Lung (tissue), 12 donors: ENCODE results near the gene TXNRD2. TPM values are rescaled to one million over a fixed set of nuclear protein-coding genes. Genes with fewer than 3 reads are reported as not detected.

Source experiments
- ATAC-seq: fragments of 200-7000 bp; cut with Tn5 transposase; one replicate; pipeline ENCODE4 v1.9.1; 2020; ENCODE audit warnings: moderate number of reproducible peaks; ENCODE audit not compliant: insufficient read depth, low FRiP score
- DNase-seq, 3 donors: peaks; one replicate each; pipeline ENCODE4 v3.0.0-alpha.2; 2013 to 2017
- H3K27ac ChIP-seq, 2 donors: one replicate each; pipeline ENCODE4 v1.5.1; 2013; ENCODE audit warnings: mild to moderate bottlenecking in 2 of 2, moderate library complexity in 2 of 2, control low read depth in 1 of 2, inconsistent platforms in 1 of 2, low read depth in 1 of 2, low read length in 1 of 2
- H3K27me3 ChIP-seq, 3 donors: one replicate each; pipeline ENCODE4 v1.5.1; 2013; ENCODE audit warnings: low read length in 2 of 3; ENCODE audit not compliant: control insufficient read depth in 3 of 3, insufficient read depth in 3 of 3
- H3K36me3 ChIP-seq, 4 donors: one replicate each; pipeline ENCODE4 v1.5.1; 2013; ENCODE audit warnings: low read length in 4 of 4, mild to moderate bottlenecking in 1 of 4, moderate library complexity in 1 of 4; ENCODE audit not compliant: control insufficient read depth in 4 of 4, insufficient read depth in 4 of 4
- H3K4me1 ChIP-seq, 5 donors: one replicate each; pipeline ENCODE4 v1.5.1; 2013; ENCODE audit warnings: low read length in 5 of 5, mild to moderate bottlenecking in 2 of 5, moderate library complexity in 1 of 5; ENCODE audit not compliant: control insufficient read depth in 5 of 5, insufficient read depth in 5 of 5
- H3K4me3 ChIP-seq: one replicate; pipeline ENCODE4 v1.5.1; 2013; ENCODE audit warnings: mild to moderate bottlenecking, control low read depth, moderate library complexity
- H3K9ac ChIP-seq, 2 donors: one replicate each; pipeline ENCODE4 v1.5.1; 2013; ENCODE audit warnings: low read length in 2 of 2, control low read depth in 1 of 2; ENCODE audit not compliant: insufficient read depth in 1 of 2
- H3K9me3 ChIP-seq, 4 donors: one replicate each; pipeline ENCODE4 v1.5.1; 2013; ENCODE audit warnings: low read length in 3 of 4, mild to moderate bottlenecking in 1 of 4, moderate library complexity in 1 of 4; ENCODE audit not compliant: control insufficient read depth in 4 of 4, insufficient read depth in 3 of 4
- CTCF ChIP-seq: IDR thresholded peaks from 2 replicates; pipeline ENCODE4 v1.5.1; 2012; ENCODE audit warnings: mild to moderate bottlenecking; ENCODE audit errors: control extremely low read depth, extremely low read depth
- WGBS, 2 donors: extraction: QIAGEN DNeasy Blood & Tissue Kit; methylation state at CpG; one replicate each; pipeline ENCODE4 v1.1.7; 2013; 5-methylcytosine and 5-hydroxymethylcytosine counted together
- polyA plus RNA-seq, 2 donors: library from polyadenylated mRNA; stranded (reverse); fragments of 200-250 nt; gene quantifications; one replicate each; pipeline ENCODE4 v1.2.1, GENCODE V29; 2013
- total RNA-seq, 2 donors: library from RNA; depleted of rRNA in 1 of 2; stranded (reverse); fragments of >200 nt in 1 of 2; gene quantifications; one replicate each; pipeline ENCODE4 v1.2.1, GENCODE V29; 2014 to 2021
- donor health status: control.
- donor health status: control.
- donor health status: Bipolar disorder and iron deficiency.
- donor health status: healthy.
- donor health status: DM: yes; HTN: yes; CAD: no.

Gene TXNRD2
- total and polyA plus RNA-seq, 4 donors, result 20.3 to 59.2 (median 32.2) TPM

GRCh38 chr22:19859861-19860510 is 81.6 kb downstream of the TXNRD2 start:
- H3K27ac ChIP-seq, result no peak overlapping the region
- H3K9me3 ChIP-seq, result no peaks in the 10 kb centered on the region
- H3K27me3 ChIP-seq, result no peaks in the 10 kb centered on the region
- 93% methylated on average over 8 of the region's 8 CpGs for WGBS, 2 donors
- ATAC-seq (no peak), DNase-seq (no peak)
- TF ChIP-seq CTCF, result no peak
- H3K4me1 ChIP-seq, result peaks cover 0 to 10% (median 3%) of the 10 kb centered on the region in 5 donors
- no peaks in the 10 kb centered on the region for H3K36me3 ChIP-seq
- no peak overlapping the region for H3K4me3 ChIP-seq
- no peak overlapping the region for H3K9ac ChIP-seq

- DNase-seq (no peak), ATAC-seq (no peak)
- Histone ChIP-seq H3K4me1 (peaks cover 0 to 26% (median 6%) of the 10 kb centered on the region in 5 donors), H3K36me3 (peaks cover 0 to under 1% (median 0%) of the 10 kb centered on the region in 4 donors), H3K27ac (no peak overlapping the region), H3K27me3 (no peaks in the 10 kb centered on the region), H3K9ac (no peak overlapping the region), H3K4me3 (no peak overlapping the region), H3K9me3 (no peaks in the 10 kb centered on the region)
- TF ChIP-seq CTCF, result no peak
- 98% methylated on average over 3 of the region's 3 CpGs for WGBS, 2 donors
Measured at GRCh38 chr22:19857382-19857781, 84.2 kb downstream of the TXNRD2 start.

DNA sequence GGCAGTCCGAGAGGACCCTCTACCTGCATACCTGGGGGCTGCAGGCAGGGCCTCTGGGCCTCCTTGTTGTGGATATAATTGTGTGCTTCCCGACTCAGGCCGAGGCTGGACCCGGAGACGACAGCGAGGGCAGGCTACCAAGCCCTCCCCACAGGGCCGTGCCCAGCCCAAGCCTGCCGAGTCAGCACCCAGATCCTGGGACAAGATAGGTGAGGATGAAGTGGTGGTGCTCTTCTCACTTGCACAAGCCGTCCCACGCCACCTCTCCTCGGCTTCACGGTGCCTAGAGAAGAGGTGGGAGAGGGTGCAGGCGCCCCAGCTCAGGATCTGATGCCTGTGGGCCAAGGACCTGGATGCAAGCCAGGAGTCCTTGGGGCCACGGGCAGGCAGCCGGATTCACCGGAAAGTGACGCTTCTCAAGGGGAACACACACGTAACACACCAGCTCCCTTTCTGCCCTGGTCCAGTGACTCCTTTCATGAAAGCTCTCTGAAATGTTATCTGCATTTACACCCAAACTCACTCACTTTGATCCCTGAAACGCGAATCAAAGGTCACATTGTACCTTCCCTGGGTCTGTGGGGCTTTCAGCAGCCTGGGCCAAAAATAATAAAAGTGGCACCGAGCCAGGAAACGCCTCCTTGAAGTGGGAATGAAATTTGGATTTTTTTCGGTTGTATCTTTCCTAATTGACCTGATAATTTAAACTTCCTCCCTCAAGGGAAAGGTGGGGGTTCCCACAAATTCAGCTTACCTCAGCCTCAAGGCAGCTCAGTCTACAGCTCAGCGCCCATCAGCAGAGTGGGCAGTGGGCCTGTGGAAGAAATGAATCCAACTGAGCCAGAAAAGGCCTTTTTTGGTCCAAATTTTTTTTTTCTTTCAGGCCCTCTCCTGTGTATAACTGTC is 85.9 kb downstream of the TXNRD2 start:
- peak; percentile 0 for ATAC-seq
- Histone ChIP-seq H3K9me3 (no peaks in the 10 kb centered on the region), H3K27ac (peak overlapping the region; percentile 95 to 98), H3K36me3 (peaks cover 0 to 14% (median 2%) of the 10 kb centered on the region in 4 donors), H3K27me3 (no peaks in the 10 kb centered on the region), H3K9ac (peak overlapping the region; percentile 31 to 53), H3K4me1 (peaks cover 0 to 35% (median 18%) of the 10 kb centered on the region in 5 donors), H3K4me3 (peak overlapping the region; percentile 83)
- TF ChIP-seq CTCF, result no peak
- WGBS, 2 donors, result 6 to 7% methylated on average over 24 of the region's 24 CpGs
- peak; percentile 64 to 75 (median 68) for DNase-seq
